ENCODE measurements around the gene PDE6H. TPM values are rescaled to one million over a fixed set of nuclear protein-coding genes. Genes with fewer than 3 reads are reported as not detected.

The PDE6H gene
- polyA plus RNA-seq, 2 of the 4 experiments (the other 2 are of a cell fraction), result not detected

DNA sequence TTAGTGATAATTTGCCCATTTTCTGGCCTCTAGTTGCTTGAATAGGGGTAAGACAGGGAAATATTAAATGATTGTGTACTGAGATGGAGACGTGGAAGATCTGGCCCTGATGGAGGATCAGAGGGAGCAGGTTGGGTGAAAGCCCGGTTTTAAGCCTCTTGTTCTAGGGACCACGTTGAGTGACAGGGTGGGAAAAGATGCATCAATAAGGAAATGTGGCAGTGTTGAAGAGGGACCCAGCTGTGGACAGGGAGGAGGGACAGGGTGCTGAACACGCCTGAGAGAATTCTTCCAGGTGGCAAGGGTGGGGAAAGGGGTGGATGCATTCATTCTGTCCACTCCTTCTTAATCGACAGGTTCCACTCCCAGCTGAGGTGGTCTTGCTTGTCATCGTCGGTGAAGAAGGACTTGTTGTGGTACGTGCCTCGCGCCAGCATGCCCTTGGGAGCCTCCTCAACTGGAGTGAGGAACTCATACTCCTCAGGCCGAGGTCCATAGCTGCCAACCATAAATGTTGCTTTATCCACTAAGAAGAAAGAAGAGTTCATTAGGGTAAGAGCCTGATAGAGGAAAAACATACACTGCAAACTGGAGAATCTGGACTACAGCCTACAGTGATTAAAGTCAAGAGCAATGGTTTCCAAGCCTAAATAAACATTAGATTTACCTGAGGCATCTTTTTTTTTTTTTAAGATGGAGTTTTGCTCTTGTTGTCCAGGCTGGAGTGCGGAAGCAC lies 30.5 kb upstream of the PDE6H start:
- H3K9me3 ChIP-seq, result no peaks in the 10 kb centered on the region
- peaks cover 11% of the 10 kb centered on the region; the same call in 2 of the 3 replicates for H3K4me1 ChIP-seq
- no peak overlapping the region for H3K4me2 ChIP-seq
- no peak overlapping the region for H3K27ac ChIP-seq
- POLR2A ChIA-PET, result no interaction called here
- TF ChIP-seq ZFP36 (IDR thresholded peaks at IDR 0.05; ENCODE audit: borderline replicate concordance, partially characterized antibody), result no peak
- TF ChIP-seq, protein P1, sequence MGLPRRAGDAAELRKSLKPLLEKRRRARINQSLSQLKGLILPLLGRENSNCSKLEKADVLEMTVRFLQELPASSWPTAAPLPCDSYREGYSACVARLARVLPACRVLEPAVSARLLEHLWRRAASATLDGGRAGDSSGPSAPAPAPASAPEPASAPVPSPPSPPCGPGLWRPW (IDR thresholded peaks at IDR 0.05), result no peak
- no peak for TF ChIP-seq CHD2 (IDR thresholded peaks at IDR 0.05; ENCODE audit: low read length, partially characterized antibody)
- TF ChIP-seq ZSCAN20 (CRISPR knock-in tag; IDR thresholded peaks at IDR 0.05), result no peak
- no peak for TF ChIP-seq NFE2L2 (conservative IDR thresholded peaks at IDR 0.05; ENCODE audit: low read length)
- no peak for TF ChIP-seq FOSL2 (IDR thresholded peaks at IDR 0.05)
- TF ChIP-seq FOSL2 (CRISPR knock-in tag; IDR thresholded peaks at IDR 0.05), result no peak
- TF ChIP-seq GATA3 (IDR thresholded peaks at IDR 0.05; ENCODE audit: borderline replicate concordance), result no peak
- TF ChIP-seq, protein P2, sequence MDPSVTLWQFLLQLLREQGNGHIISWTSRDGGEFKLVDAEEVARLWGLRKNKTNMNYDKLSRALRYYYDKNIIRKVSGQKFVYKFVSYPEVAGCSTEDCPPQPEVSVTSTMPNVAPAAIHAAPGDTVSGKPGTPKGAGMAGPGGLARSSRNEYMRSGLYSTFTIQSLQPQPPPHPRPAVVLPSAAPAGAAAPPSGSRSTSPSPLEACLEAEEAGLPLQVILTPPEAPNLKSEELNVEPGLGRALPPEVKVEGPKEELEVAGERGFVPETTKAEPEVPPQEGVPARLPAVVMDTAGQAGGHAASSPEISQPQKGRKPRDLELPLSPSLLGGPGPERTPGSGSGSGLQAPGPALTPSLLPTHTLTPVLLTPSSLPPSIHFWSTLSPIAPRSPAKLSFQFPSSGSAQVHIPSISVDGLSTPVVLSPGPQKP (IDR thresholded peaks at IDR 0.05; ENCODE audit: low read depth, low read length), result no peak
- TF ChIP-seq SREBF2 (IDR thresholded peaks at IDR 0.05), result no peak
- TF ChIP-seq, protein P3, sequence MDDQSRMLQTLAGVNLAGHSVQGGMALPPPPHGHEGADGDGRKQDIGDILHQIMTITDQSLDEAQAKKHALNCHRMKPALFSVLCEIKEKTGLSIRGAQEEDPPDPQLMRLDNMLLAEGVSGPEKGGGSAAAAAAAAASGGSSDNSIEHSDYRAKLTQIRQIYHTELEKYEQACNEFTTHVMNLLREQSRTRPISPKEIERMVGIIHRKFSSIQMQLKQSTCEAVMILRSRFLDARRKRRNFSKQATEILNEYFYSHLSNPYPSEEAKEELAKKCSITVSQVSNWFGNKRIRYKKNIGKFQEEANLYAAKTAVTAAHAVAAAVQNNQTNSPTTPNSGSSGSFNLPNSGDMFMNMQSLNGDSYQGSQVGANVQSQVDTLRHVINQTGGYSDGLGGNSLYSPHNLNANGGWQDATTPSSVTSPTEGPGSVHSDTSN (IDR thresholded peaks at IDR 0.05), result no peak
- TF ChIP-seq JUNB (IDR thresholded peaks at IDR 0.05), result no peak
- no peak for DNase-seq (ENCODE audit: low read depth in 1 of 2, low spot score in 1 of 2)
- ATAC-seq, result no peak
- no peak for FAIRE-seq
- 61% methylated on average over 12 of the region's 12 CpGs for WGBS (ENCODE audit: missing lambda C conversion rate)
- H3K4me3 ChIP-seq, result no peak overlapping the region
- CTCF ChIA-PET, result no interaction called here

DNA sequence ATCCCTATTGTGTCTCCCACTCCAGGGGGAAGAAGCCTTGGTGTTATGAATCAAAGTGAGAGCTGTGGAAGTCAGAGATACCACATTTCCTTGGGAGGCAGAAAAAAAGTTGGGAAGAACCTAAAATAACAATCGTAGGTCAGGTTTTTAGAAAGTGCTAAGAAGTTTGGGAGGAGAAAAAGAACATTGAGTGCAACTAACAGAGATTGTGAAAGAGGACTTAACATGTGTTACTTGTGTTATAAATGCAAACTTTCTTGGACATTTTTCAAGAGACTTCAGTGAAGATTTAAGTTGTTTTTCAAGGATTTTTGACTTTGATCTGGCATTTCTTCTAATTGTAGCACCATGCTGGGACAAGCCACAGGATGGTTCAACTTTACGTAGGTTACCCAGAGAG lies 26.7 kb upstream of the PDE6H start:
- FAIRE-seq (no peak), DNase-seq (ENCODE audit: low read depth in 1 of 2, low spot score in 1 of 2) (no peak), ATAC-seq (no peak)
- TF ChIP-seq CHD2 (IDR thresholded peaks at IDR 0.05; ENCODE audit: low read length, partially characterized antibody), result no peak
- no peak for TF ChIP-seq KDM1A (IDR thresholded peaks at IDR 0.05; ENCODE audit: low read depth)
- no peak for TF ChIP-seq GATA3 (IDR thresholded peaks at IDR 0.05; ENCODE audit: borderline replicate concordance)
- TF ChIP-seq FOSL2 (IDR thresholded peaks at IDR 0.05), result no peak
- TF ChIP-seq FOSL2 (CRISPR knock-in tag; IDR thresholded peaks at IDR 0.05), result no peak
- no peak for TF ChIP-seq KDM5A (IDR thresholded peaks at IDR 0.05)
- TF ChIP-seq RNF2 (IDR thresholded peaks at IDR 0.05; ENCODE audit: borderline replicate concordance, low read depth), result no peak
- no peak for TF ChIP-seq NPAS2 (CRISPR knock-in tag; IDR thresholded peaks at IDR 0.05; ENCODE audit: borderline replicate concordance)
- no peak for TF ChIP-seq CBX2 (IDR thresholded peaks at IDR 0.05; ENCODE audit: borderline replicate concordance, low read depth)
- no peak for TF ChIP-seq ZSCAN20 (CRISPR knock-in tag; IDR thresholded peaks at IDR 0.05)
- TF ChIP-seq SMC3 (IDR thresholded peaks at IDR 0.05), result no peak
- TF ChIP-seq, protein P1 (IDR thresholded peaks at IDR 0.05), result no peak
- TF ChIP-seq, protein P4, sequence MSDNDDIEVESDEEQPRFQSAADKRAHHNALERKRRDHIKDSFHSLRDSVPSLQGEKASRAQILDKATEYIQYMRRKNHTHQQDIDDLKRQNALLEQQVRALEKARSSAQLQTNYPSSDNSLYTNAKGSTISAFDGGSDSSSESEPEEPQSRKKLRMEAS (IDR thresholded peaks at IDR 0.05), result no peak
- no peak for TF ChIP-seq EHF (CRISPR knock-in tag; IDR thresholded peaks at IDR 0.05)
- TF ChIP-seq, protein P5, sequence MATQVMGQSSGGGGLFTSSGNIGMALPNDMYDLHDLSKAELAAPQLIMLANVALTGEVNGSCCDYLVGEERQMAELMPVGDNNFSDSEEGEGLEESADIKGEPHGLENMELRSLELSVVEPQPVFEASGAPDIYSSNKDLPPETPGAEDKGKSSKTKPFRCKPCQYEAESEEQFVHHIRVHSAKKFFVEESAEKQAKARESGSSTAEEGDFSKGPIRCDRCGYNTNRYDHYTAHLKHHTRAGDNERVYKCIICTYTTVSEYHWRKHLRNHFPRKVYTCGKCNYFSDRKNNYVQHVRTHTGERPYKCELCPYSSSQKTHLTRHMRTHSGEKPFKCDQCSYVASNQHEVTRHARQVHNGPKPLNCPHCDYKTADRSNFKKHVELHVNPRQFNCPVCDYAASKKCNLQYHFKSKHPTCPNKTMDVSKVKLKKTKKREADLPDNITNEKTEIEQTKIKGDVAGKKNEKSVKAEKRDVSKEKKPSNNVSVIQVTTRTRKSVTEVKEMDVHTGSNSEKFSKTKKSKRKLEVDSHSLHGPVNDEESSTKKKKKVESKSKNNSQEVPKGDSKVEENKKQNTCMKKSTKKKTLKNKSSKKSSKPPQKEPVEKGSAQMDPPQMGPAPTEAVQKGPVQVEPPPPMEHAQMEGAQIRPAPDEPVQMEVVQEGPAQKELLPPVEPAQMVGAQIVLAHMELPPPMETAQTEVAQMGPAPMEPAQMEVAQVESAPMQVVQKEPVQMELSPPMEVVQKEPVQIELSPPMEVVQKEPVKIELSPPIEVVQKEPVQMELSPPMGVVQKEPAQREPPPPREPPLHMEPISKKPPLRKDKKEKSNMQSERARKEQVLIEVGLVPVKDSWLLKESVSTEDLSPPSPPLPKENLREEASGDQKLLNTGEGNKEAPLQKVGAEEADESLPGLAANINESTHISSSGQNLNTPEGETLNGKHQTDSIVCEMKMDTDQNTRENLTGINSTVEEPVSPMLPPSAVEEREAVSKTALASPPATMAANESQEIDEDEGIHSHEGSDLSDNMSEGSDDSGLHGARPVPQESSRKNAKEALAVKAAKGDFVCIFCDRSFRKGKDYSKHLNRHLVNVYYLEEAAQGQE (IDR thresholded peaks at IDR 0.05), result no peak
- TF ChIP-seq, protein P2 (IDR thresholded peaks at IDR 0.05; ENCODE audit: low read depth, low read length), result no peak
- TF ChIP-seq, protein P6, sequence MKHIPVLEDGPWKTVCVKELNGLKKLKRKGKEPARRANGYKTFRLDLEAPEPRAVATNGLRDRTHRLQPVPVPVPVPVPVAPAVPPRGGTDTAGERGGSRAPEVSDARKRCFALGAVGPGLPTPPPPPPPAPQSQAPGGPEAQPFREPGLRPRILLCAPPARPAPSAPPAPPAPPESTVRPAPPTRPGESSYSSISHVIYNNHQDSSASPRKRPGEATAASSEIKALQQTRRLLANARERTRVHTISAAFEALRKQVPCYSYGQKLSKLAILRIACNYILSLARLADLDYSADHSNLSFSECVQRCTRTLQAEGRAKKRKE (CRISPR knock-in tag; IDR thresholded peaks at IDR 0.05; ENCODE audit: low read depth), result no peak
- no peak for TF ChIP-seq ZC3H11A (IDR thresholded peaks at IDR 0.05)
- TF ChIP-seq, protein P7, sequence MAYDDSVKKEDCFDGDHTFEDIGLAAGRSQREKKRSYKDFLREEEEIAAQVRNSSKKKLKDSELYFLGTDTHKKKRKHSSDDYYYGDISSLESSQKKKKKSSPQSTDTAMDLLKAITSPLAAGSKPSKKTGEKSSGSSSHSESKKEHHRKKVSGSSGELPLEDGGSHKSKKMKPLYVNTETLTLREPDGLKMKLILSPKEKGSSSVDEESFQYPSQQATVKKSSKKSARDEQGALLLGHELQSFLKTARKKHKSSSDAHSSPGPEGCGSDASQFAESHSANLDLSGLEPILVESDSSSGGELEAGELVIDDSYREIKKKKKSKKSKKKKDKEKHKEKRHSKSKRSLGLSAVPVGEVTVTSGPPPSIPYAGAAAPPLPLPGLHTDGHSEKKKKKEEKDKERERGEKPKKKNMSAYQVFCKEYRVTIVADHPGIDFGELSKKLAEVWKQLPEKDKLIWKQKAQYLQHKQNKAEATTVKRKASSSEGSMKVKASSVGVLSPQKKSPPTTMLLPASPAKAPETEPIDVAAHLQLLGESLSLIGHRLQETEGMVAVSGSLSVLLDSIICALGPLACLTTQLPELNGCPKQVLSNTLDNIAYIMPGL (CRISPR knock-in tag; IDR thresholded peaks at IDR 0.05; ENCODE audit: borderline replicate concordance), result no peak
- TF ChIP-seq HOXA7 (CRISPR knock-in tag; IDR thresholded peaks at IDR 0.05), result no peak
- WGBS (ENCODE audit: missing lambda C conversion rate), result 82% methylated on average over 2 of the region's 2 CpGs
- Histone ChIP-seq H3K4me1 (peaks cover 31% of the 10 kb centered on the region; the same call in 2 of the 3 replicates), H3K4me2 (no peak overlapping the region), H3K9me3 (no peaks in the 10 kb centered on the region), H3K27ac (no peak overlapping the region), H3K4me3 (no peak overlapping the region)
- POLR2A ChIA-PET, result no interaction called here
- CTCF ChIA-PET, result no interaction called here

Data from A549 (cell line).